Hematopoietic multipotent progenitor cell (in vitro differentiated cells): ENCODE results near the gene PPARG. TPM values are rescaled to one million over a fixed set of nuclear protein-coding genes. Genes with fewer than 3 reads are reported as not detected.
"Not testable (repeated sequence)": the region's sequence is repeated elsewhere in the genome, so short reads cannot be mapped to it uniquely, and the experiment has no call there.

Experiments used
- DNase-seq, 3 donors: peaks; one replicate each; pipeline ENCODE4 v3.0.0-alpha.2; 2011 to 2015; ENCODE audit warnings: low read depth in 2 of 3, low spot score in 2 of 3
- total RNA-seq: library from RNA; depleted of rRNA; stranded (reverse); fragments of >200 nt; gene quantifications from one replicate; pipeline ENCODE4 v1.2.3, GENCODE V29; 2012

PPARG gene
- total RNA-seq, 1 donor = not detected

DNA sequence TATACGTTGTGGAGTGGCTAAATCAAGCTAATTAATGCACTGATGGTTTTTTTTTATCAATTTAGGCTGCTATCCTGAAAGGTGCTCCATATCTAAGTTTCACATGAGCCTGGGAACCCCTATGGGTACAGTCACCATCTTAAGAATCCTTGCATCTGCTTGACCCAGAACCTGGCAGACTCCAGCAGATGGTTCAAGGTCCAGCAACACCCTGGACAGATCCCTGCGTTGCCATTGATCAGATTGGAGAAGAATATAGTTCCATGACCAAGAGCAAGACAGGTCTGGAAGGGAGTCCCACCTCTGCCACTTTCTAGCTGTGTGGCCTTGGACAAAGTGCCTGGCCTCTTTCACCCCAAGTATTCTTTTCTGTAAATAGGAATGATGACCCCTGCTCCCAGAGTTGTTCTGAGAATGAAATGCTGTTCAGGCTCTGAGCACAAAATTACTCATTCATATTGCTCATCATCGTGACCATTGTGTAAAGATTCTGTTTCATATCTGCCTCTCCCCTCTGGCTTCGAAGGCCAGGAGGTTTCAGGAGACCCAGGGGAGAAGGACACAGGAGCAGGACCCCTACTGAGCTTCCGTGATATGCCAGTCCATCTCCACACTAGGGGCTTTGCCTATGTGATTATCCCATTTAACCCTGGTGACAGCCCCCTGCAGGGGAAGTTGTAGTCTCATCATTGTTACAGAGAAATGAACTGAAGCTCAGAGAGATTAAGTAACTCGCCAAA, 165.4 kb downstream of the PPARG start:
- DNase-seq = no peak

DNA sequence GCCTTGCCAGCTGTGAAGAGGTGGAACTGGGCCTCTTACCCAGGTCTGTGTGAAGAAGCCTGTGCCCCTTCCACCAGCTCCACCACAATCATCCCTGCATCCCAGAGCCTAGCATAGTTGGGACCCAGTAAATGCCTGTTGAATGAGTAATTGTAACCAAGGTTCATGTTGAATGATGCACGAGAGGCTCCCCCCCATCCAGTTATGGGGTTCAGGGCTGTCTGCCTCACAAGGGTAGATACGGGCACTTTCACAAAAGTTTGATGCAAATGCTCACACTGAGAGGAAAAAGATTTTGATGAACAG, 165.9 kb downstream of the PPARG start:
- DNase-seq = no peak

DNA sequence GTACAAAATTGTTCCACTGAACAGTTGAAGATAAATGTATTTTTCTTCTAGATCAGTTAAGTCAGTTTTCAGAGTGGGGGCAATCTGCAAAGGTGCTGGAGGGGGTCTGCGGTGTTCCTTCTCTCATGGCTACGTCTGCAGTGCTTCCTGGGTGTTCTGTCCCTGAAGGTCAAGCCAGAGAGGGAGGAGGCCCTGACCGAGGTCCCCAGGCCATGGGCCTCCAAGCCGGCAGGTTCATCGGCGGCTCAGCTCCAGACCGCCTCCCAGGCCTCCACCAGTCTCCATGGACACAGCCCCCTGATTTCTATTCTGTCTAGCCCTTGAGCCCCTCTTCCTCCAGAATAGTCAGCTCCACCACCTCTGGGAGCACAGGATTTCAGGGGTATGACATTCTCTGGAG, 166.9 kb downstream of the PPARG start:
- DNase-seq = no peak

DNA sequence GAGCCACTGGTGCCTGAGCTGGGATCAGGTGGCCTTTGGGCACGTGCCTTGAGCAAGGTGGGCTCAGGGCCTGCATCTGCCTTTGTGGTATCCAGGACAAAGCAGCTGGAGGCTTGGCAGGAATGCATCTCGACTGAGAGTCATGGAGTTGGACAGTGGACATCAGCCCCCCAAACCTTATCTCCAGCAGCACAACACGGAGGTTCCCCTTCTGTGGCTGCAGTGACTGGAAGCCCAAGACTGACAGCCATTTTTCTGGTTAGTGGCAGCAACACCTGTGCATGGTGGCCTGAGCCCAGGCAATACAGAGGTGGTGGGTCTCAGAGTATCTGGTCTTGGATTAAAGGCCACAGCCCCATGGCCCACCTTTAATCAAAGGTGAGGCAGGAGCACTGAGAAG, 167.6 kb downstream of the PPARG start:
- peak in 1 of 3 donors; percentile 47 for DNase-seq

DNA sequence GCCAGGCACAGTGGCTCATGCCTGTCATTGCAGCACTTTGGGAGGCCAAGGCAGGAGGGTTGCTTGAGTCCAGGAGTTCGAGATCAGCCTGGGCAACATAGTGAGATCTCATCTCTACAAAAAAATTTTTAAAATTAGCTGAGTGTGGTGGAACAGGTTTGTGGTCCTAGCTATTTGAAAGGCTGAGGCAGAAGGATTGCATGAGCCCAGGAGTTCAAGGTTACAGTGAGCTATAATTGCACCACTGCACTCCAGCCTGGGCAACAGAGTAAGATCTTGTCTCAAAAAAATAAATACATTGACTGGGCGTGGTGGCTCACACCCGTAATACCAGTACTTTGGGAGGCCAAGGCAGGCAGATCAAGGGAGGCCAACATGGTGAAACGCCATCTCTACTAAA, 168.5 kb downstream of the PPARG start:
- not testable (repeated sequence) for DNase-seq

DNA sequence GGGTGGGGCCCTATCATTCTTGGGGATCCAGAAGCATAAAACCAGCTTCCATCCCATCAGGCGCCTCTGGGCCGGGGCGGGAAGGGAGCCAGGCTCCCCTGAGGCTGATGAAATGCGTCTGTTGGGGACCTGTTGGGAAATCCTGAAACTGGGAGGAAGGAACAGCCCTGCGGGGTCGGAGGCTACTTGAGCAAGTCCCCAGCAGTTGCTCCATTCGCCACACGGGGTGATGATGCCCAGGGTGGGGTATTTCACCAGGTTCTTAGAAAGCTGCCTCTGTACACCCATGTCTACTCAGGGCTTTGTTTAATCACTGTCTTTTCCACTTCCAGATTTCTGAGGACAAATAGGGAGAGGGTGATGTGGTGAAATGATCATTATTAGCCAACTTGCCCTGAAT, 170.0 kb downstream of the PPARG start:
- DNase-seq = no peak

DNA sequence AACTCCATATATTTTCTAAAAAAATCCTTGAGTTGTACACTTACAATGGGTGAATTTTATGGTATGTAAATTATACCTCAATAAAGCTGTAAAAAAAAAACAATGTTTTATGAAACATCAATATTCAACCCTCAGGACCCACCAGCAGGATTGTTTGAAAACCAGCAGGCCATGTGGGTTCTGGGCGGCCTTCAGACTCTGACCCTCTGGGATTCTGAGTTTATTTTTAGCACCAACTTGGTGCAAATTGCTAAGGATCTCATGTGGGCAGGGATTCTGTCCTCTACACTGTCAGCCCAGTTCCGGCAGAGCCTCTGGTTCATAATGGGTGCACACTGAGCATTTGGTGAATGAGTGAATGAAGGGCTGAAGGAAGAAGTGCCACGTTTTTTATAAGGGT, 171.3 kb downstream of the PPARG start:
- no peak for DNase-seq

DNA sequence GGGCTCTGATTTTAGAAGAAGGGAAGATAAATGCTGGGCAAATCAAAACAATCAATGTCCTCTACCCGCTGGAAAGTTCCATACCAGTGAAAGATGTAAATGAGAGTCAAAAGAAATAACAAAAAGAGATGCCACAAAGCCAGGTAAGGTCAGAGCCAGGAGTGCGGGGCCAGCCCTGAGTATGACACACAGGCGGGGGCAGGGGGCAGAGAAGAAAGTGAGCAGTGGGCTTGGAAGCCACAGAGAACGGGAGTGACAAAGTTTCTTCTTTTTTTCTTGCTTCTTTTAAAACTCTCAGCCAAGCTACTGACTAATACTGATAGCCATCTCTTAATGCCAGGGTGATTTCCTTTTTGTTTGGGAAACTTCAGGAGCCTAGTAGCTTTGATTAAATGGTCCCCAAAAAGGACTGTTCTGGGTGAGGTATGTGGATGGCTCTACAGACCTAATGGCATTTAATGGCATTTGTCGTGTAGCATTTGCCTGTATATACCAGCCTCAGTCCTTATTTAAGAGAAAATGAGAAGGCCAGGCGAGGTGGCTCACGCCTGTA, 172.3 kb downstream of the PPARG start:
- peak in 1 of 3 donors; percentile 6 for DNase-seq

DNA sequence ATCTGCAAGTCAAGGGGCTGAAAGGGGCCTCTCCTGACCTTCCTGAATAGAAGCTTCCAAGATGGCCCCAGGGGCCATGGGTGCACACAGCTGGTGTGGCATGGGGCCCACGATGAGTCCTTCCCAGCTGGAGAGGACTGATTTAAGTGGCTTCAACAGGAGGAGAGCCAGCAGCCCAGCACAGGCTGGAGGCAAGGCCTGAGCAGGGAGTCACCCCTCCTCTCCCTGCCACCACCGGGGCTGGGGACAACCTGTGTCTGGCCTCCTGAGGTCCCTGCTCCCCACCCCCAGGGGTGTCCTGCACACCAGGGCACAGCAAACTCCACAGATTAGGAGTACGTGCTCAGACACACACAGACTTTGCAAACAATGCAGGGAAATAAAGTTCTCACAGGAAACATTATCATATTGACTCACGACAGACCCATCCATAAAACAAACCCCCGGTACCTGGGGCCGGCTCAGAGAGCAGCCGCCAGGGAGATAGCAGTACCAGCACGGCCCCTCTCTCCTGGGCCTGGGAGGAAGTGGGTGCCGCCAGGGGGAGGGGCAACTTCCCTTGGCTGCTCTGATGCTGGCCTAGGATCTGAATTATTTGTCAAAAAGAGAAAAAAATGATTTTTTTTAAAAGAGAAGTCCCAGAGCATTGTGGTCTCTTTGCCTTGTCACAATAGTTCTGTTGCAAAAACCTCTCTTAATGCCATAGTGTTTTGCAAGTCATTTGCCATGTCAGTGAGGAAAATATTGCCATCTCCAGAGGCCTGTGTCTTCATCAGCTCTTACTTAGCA, 173.5 kb downstream of the PPARG start:
- peak in 2 of 3 donors; percentile 36 to 57 for DNase-seq

DNA sequence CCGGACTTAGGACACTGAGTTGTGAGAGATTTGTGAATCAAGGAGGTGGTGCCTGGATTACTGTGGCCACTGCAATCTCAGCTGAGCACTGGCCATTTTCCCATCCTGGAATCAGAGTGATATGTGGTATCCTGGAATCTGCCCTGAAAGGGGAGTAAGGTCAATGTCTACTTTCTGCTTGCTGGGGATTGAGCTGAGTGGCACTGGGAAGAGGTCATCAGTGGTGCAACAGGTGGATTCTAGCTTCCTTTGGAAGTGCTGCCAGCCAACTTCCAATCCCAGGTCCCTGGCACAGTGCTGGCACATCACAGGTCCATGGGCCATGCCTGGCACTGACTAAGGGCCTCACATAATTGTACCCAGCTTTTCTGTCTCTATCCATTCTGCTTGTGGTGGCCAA, 174.8 kb downstream of the PPARG start:
- DNase-seq = no peak

DNA sequence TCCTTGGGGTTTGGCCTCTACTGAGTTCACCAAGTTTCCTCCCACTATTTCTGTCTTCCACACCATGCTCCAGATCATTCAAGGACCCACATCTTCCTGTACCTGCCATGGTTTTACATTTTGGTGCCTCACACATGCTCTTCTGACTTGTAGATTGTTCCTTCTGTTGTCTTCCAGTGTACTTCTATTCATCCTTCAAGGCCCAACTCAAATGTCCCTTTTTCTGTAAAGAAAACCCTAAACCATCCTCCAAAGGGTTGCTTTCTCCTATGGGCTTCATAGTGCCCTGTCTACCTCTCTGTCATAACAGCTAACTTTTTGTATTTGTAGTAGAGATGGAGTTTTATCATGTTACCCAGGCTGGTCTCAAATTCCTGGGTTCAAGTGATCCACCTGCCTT, 175.3 kb downstream of the PPARG start:
- DNase-seq = no peak

DNA sequence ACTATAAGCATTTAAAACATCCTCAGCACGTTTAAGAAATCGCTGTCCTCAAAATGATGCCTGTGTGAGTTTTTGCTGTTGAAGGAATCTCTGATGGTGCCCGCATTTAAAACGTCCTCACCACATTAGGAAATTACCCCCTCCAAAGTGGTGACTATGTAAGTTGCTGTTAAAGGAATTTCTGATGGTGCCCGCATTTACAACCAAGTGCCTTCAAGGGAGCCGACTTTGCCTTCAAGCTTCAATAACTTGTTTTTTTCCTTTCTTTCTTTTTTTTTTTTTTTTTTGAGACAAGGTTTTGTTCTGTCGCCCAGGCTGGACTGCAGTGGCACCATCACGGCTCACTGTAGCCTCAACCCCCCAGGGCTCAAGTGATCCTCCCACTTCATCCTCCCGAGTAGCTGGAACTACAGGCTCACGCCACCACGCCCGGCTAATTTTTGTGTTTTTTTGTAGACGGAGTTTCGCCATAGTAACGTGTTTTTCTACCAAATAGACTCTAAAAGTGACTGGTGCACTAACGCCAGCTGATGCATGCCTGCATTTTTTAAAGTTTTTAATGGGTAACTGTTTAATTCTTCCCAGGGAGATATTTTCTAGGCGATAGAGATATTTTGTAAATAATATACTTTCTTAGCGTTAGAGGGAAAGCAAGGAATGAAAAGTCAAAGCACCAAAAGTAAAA, 176.4 kb downstream of the PPARG start:
- DNase-seq = no peak

DNA sequence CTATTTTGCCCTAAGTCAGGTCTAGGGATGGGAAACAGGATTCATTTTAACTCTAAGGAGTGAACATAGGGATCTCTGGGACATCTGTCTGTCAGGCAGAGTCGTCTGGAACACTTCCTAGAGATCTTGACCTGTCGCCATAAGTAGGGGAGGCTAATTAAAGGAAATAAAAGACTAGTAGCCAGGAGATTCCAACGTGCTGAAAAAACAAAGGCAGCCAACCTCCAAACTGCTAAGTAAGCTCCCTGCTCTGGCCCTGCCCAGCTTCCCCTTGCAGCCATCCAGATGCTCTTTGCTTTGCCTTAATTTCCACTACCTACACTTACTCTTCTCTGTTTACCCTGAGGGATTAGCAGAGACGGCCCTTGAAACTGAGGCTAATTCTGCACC, 177.0 kb downstream of the PPARG start:
- DNase-seq = no peak

DNA sequence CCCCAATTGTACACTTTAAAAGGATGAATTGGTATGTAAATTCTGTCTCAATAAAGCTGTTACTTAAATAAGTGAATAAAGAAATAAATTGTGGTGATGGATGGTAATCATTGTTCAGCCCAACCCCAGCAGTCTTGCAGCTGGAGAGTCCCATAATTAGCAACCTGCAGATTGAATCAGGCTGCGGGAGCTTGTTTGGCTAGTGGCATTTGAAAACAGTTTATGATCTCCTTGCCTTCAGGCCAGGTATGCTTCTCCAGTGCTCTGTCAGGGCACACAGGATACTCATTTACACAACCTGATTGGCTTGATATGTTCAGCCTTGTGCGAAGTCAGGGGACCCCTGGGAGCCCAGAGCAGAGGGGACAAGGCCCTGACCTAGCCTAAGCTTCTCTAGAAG, 178.9 kb downstream of the PPARG start:
- DNase-seq = no peak

DNA sequence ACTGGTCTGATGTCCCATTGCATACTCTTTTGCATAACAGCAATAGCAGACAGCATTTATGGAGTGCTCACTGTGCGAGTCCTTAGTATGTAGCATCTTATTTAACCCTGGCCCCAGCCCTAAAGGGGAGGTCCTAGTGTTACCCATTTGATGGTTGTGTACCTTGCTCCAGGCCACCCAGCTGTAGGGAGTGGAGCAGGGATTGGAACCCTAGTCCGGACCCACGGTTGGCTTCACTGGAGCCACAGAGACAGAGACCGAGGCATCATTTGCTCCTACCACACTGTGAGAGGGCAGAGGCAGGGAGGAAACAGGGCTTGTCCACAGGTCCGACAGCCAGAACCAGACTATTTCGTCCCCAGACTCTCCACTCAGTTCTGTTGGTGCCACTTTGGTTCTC, 179.4 kb downstream of the PPARG start:
- DNase-seq = no peak

DNA sequence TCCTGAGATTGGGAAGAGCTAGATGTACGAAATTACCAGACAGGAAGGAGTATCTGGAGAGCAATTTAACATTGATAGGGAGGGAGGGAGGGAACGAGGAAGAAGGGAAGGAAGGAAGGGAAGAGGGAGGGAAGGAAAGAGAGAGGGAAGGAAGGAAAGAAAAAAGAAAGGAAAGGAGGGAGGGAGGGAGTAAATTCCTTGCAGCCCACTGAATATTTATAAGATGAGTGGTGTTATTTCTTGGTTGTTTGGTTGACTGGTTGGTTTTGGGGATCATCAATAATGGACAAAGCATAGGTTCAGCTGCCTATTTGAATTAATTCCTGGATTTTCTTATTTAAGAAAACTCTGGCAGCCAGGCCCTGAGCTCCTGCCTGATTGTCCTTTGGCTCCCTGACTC, 179.9 kb downstream of the PPARG start:
- DNase-seq = no peak

DNA sequence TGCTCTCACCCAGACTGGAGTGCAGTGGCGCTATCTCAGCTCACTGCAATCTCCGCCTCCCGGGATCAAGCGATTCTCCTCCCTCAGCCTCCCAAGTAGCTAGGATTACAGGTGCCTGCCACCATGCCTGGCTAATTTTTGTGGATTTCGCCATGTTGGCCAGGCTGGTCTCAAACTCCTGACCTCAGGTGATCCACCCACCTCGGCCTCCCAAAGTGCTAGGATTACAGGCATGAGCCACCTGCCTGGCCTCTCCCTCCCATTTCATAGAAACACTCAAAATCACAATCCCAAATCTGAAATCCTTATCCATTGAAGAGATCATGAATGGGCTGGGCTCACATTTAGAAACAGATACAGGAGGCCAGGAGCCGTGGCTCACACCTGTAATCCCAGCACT, 180.4 kb downstream of the PPARG start:
- not testable (repeated sequence) for DNase-seq

DNA sequence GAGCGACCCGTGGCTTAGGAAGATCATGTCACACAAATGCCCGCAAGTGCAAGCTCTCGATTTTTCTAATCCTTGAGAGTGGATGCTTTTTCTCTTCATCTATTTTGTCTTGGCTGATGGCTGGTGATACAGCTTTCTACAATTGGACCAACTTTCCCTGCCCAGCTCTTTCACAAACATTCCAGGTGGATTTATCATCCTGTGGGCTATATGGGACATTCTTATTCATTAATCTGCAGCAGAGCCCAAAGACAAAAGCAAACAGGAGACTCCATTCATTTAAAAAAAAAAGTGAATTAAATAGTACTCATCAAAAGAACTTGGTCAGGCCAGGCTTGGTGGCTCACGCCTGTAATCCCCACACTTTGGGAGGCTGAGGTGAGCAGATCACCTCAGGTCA, 181.2 kb downstream of the PPARG start:
- no peak for DNase-seq

DNA sequence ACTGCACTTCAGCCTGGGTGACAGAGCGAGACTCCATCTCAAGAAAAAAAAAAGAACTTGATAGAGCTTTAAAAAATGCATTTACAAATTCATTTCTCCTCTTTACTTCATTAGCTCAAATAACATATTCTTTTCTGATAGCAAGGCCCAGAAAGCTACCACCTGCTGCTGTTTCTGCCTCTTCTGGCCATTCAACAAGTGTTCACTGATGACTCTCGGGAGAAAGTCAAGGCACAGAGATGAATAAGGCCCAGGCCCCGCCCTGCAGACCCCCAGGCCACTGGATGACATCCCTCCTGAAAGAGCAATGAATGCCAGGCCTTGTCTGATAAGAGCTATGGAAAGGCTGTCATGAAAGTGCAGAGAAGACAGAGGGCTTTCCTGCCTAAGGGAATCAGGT, 181.8 kb downstream of the PPARG start:
- DNase-seq = no peak

DNA sequence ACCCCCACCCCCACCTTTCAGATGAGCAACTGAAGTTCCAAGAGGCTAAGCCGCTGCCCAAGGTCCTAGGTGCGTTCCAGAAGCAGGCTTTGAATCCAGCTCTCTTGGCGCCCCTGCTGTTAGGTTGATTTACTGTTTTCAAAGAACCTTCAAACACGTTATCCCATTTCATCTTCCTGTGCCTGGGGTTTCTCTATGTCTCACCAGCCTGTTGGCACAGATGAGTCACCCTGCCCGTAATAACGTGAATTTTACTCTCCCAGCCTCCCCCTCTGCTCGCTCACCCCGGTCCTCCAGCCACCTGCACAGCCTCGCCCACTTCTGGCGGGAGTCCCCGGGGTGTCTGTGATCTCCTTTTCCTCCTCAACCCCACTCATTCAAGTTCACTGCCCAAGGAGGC, 182.4 kb downstream of the PPARG start:
- no peak for DNase-seq

DNA sequence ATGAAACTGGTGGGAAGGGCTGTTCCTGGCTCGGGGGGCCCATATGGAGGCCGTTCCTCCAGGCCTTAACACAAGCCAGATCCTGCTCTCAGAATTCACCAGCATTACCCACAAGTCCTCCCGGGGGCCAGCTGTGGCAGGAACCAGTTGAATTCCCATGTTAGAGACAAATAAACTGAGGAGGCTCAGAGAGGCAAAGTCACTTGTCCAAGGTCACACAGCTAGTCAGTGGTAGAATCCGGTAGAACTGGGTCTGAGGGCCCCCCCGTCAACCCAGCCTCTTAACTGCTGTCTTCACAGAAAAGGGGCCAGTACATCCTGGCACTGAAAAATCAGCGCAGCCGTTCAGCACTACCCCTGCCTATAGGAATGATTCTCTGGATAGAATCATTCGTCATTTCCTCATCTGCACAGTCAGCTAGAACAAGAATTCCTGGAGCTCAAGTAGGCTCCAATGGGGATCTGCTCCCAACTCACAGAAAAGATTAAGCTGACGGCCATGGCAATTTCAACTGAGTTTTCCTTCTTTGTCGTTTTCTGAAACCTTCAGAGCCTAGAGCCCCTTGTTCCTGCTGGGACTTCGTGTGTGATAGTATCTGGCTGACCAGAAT, 183.2 kb downstream of the PPARG start:
- no peak for DNase-seq
